ENCODE results near the gene ARIH2.

Gene ARIH2

DNA sequence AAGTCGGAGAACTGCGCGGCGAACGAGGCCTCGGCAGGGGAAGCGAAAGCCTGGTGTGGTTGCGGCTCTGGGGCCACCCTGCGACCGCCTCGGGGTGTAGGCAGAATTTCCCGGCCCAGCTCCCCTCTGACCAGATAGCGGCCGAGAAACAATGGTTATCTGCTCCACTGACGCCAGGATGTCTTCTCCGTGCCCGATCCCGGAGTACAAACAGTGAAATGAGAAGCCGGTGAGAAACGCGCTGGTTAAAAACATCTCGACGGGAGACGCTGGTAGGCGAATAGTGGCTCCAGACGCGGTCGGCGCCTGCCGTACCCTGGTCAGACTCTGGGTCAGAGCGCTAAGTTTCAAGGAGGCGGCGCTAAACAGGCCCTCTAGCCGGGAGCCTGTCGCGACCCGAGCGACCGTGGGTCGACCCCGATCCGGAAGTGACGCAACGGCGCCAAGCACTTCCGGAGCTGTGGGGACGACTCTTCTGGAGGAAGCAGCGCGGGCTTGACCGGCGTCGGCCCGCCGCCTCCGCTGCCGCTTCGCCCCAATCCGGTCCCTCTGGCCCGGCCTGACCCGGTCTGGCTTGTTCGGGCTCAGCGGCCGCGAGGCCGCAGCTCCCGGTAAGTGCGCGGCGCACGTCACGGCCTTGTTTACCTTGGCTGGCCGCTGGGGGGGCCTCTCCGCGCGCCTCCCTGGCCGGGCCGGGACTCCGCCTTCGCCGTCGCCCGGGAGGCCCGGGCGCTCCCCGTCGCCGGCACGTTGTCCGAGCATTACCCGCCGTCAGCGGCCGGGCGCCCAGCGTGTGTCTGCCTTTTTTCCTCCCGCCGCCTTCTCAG lies at the start of gene ARIH2:
Gene ARIH2 (plus strand): TSS at position 455 of the 827 bp plus-strand sequence. CDS start 8,717 bp downstream, outside the sequence.
- H3K27ac ChIP-seq (ENCODE audit: low read depth, low read length) = peak within 1 kb of the TSS; percentile 89
- peaks cover 10% of the 10 kb centered on the region for H3K36me3 ChIP-seq (ENCODE audit: control insufficient read depth, insufficient read depth, low read length)
- peak within 1 kb of the TSS; percentile 78 for H3K4me3 ChIP-seq (ENCODE audit: low read length)
- H3K27me3 ChIP-seq (ENCODE audit: control insufficient read depth, insufficient read depth, low read length) = no peaks in the 10 kb centered on the region
- H3K4me1 ChIP-seq (ENCODE audit: control insufficient read depth, insufficient read depth, low read length) = peaks cover 2% of the 10 kb centered on the region
- peak within 1 kb of the TSS; percentile 77 for H3K9ac ChIP-seq (ENCODE audit: low read length)

DNA sequence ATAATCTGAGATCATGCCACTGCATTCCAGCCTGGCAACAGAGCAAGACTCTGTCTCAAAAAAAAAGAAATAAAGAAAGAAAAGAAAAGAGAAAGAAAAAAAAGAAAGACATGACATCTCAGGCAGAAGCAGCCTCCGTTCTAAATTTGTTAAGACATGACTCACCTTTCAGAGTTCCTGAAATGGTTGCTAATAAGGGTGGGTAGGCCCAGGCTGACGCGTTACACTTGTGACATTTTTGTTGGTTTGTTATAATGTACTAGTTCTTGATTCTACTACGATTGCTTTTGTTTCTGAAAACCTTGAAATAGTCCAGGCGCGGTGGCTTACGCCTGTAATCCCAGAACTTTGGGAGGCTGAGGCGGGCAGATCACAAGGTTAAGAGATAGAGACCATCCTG lies 41.0 kb upstream of the ARIH2 start:
- no peak overlapping the region for H3K9ac ChIP-seq (ENCODE audit: low read length)
- peaks cover 9% of the 10 kb centered on the region for H3K36me3 ChIP-seq (ENCODE audit: control insufficient read depth, insufficient read depth, low read length)
- H3K4me3 ChIP-seq (ENCODE audit: low read length) = no peak overlapping the region
- H3K4me1 ChIP-seq (ENCODE audit: control insufficient read depth, insufficient read depth, low read length) = no peaks in the 10 kb centered on the region
- no peak overlapping the region for H3K27ac ChIP-seq (ENCODE audit: low read depth, low read length)
- no peaks in the 10 kb centered on the region for H3K27me3 ChIP-seq (ENCODE audit: control insufficient read depth, insufficient read depth, low read length)

DNA sequence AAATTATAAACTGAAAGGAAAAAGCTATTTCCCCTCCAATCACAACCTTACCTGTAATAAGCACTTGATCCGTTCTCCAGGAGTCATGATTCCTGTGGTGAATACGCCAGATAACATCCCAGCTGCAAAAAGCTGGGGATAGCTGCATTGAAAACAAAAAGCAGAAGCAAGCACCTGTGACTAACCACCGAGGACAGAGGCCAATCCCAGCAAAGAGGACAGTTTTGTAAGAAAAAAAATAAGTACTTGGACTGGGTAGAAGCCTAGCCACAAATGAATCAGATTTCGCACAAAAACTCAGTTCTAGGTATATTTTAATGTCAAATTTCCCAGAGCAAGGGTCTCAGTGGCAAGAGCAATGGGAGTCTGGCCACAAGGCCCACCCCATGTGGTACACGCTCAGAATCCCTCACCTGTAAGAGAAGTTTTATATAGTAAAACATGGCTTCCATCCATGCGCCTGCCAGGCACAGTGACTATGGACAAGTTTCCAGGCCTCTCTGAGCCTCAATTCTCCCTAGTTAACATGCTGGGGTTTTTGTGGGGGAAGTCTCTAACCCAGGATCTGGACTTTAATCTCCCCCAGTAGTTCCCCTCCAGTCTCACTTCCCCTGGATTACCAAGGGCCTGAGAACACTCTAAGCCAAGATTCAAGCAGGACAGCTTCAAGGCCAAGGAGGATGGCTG lies 39.2 kb upstream of the ARIH2 start:
- H3K4me3 ChIP-seq (ENCODE audit: low read length) = no peak overlapping the region
- H3K36me3 ChIP-seq (ENCODE audit: control insufficient read depth, insufficient read depth, low read length) = peaks cover 9% of the 10 kb centered on the region
- no peaks in the 10 kb centered on the region for H3K27me3 ChIP-seq (ENCODE audit: control insufficient read depth, insufficient read depth, low read length)
- H3K27ac ChIP-seq (ENCODE audit: low read depth, low read length) = no peak overlapping the region
- no peaks in the 10 kb centered on the region for H3K4me1 ChIP-seq (ENCODE audit: control insufficient read depth, insufficient read depth, low read length)
- no peak overlapping the region for H3K9ac ChIP-seq (ENCODE audit: low read length)

DNA sequence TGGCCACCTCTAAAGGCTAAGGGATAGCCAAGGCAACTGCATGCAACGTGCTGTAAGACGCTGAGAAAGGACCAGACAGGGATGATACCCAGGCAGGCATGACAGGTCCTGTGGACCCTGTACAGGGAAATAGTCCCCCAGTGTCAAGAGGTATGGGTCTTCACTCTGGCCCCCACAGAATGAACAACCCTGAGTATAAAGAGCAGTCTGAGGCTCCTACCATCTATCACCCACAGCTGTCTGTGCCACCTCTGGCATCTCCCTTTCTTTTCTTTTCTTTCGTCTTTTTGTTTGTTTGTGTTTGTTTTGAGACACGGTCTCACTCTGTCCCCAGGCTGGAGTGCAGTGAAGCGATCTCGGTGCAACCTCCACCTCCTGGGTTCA lies 38.7 kb upstream of the ARIH2 start:
- no peak overlapping the region for H3K9ac ChIP-seq (ENCODE audit: low read length)
- no peaks in the 10 kb centered on the region for H3K4me1 ChIP-seq (ENCODE audit: control insufficient read depth, insufficient read depth, low read length)
- H3K27me3 ChIP-seq (ENCODE audit: control insufficient read depth, insufficient read depth, low read length) = no peaks in the 10 kb centered on the region
- peaks cover 9% of the 10 kb centered on the region for H3K36me3 ChIP-seq (ENCODE audit: control insufficient read depth, insufficient read depth, low read length)
- no peak overlapping the region for H3K27ac ChIP-seq (ENCODE audit: low read depth, low read length)
- H3K4me3 ChIP-seq (ENCODE audit: low read length) = no peak overlapping the region

DNA sequence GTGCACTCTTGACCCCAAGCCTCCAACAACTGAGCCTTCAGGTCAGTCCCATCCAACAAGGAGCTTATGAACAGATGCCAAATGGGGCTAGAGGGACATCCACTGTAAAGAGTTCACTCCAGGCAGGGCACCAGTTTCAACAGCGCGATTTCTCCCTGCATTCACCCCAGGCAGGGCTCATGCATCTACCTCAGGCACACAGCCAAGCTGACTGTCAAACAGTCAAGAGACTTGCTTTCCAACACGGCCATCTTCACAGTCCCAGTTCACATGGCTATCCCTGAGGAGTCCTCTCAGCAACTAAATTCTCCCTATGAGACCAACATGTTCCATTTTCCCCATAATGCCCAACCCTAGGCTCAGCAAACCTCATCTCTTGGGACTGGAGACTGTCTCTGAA lies 37.6 kb upstream of the ARIH2 start:
- H3K27ac ChIP-seq (ENCODE audit: low read depth, low read length) = no peak overlapping the region
- no peak overlapping the region for H3K4me3 ChIP-seq (ENCODE audit: low read length)
- H3K36me3 ChIP-seq (ENCODE audit: control insufficient read depth, insufficient read depth, low read length) = peaks cover 12% of the 10 kb centered on the region
- no peaks in the 10 kb centered on the region for H3K27me3 ChIP-seq (ENCODE audit: control insufficient read depth, insufficient read depth, low read length)
- no peaks in the 10 kb centered on the region for H3K4me1 ChIP-seq (ENCODE audit: control insufficient read depth, insufficient read depth, low read length)
- H3K9ac ChIP-seq (ENCODE audit: low read length) = no peak overlapping the region

DNA sequence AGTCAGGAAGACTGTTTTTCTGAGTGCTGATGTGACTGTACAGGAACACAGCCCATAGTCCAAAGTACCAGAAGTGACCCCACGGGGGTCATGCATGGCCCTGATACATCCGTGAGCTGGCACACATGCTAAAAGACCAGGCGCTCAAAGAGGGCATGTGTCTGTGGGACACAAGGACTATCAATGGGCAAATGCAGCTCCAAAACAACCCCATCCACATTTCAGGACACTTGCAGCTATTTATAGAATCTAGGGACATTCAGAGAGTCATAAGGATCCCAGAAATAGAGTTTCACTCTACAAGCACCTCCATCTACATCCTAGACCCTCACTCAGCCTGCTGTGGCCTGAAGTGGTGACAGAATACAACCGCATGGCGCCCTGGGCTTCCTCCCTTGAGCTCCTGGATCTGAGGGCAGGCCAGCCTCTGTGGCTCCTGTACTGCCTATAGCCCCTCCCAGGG lies 37.0 kb upstream of the ARIH2 start:
- Histone ChIP-seq H3K27me3 (ENCODE audit: control insufficient read depth, insufficient read depth, low read length) (no peaks in the 10 kb centered on the region), H3K36me3 (ENCODE audit: control insufficient read depth, insufficient read depth, low read length) (peaks cover 12% of the 10 kb centered on the region), H3K9ac (ENCODE audit: low read length) (no peak overlapping the region), H3K27ac (ENCODE audit: low read depth, low read length) (no peak overlapping the region), H3K4me3 (ENCODE audit: low read length) (no peak overlapping the region), H3K4me1 (ENCODE audit: control insufficient read depth, insufficient read depth, low read length) (no peaks in the 10 kb centered on the region)

DNA sequence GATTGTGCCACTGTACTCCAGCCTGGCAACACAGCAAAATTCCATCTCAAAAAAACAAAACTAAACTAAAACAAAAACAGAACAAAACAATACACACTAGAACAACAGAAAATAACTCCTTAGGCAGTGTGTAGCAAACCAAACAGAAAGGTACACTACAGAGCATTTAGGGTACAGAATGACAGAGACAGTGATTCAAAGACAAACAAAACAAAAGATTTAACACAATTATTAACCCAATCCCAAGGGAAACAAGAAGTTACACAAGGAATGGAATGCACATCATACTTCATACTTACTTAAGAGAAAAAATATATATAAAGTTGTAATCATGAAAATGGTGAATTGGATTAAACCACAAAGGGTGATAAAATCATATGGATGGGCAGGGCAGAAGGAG lies 32.9 kb upstream of the ARIH2 start:
- Histone ChIP-seq H3K36me3 (ENCODE audit: control insufficient read depth, insufficient read depth, low read length) (peaks cover 12% of the 10 kb centered on the region), H3K4me1 (ENCODE audit: control insufficient read depth, insufficient read depth, low read length) (no peaks in the 10 kb centered on the region), H3K27ac (ENCODE audit: low read depth, low read length) (no peak overlapping the region), H3K27me3 (ENCODE audit: control insufficient read depth, insufficient read depth, low read length) (no peaks in the 10 kb centered on the region), H3K4me3 (ENCODE audit: low read length) (no peak overlapping the region), H3K9ac (ENCODE audit: low read length) (no peak overlapping the region)

DNA sequence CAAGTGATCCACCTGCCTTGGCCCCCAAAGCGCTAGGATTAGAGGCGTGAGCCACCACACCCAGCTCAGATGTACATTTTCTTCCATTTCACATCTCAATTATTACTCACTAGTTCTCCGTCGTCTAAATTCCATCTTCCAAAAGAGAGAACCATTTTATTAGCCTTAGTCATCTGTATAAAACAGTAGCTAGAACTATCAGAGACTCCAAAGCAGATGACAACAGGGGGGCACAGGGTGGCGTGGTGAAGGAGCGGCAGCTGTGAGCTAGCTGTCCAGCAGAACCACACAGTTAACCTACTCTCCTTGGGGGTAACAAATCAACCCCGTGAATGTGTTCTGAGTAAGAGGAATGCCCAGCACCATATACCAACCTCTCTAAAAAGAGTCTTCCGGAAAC lies 27.0 kb upstream of the ARIH2 start:
- Histone ChIP-seq H3K4me3 (ENCODE audit: low read length) (no peak overlapping the region), H3K4me1 (ENCODE audit: control insufficient read depth, insufficient read depth, low read length) (no peaks in the 10 kb centered on the region), H3K27me3 (ENCODE audit: control insufficient read depth, insufficient read depth, low read length) (no peaks in the 10 kb centered on the region), H3K9ac (ENCODE audit: low read length) (no peak overlapping the region), H3K36me3 (ENCODE audit: control insufficient read depth, insufficient read depth, low read length) (peaks cover 4% of the 10 kb centered on the region), H3K27ac (ENCODE audit: low read depth, low read length) (no peak overlapping the region)

DNA sequence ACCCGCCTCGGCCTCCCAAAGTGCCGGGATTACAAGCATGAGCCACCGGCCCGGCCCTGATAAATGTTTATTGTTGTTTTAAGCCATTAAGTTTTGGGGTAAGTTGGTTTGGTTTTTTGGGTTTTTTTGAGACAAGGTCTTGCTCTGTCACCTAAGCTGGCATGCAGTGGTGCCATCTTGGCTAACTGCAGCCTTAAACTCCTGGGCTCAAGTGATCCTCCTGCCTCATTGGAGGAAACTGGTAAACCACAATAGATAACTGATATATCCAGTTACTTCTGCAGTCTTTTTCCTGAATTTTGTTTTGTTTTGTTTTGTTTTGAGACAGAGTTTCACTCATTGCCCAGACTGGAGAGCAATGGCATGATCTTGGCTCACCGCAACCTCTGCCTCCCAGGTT lies 24.1 kb upstream of the ARIH2 start:
- no peaks in the 10 kb centered on the region for H3K27me3 ChIP-seq (ENCODE audit: control insufficient read depth, insufficient read depth, low read length)
- H3K4me1 ChIP-seq (ENCODE audit: control insufficient read depth, insufficient read depth, low read length) = no peaks in the 10 kb centered on the region
- no peak overlapping the region for H3K9ac ChIP-seq (ENCODE audit: low read length)
- H3K4me3 ChIP-seq (ENCODE audit: low read length) = no peak overlapping the region
- peaks cover 4% of the 10 kb centered on the region for H3K36me3 ChIP-seq (ENCODE audit: control insufficient read depth, insufficient read depth, low read length)
- no peak overlapping the region for H3K27ac ChIP-seq (ENCODE audit: low read depth, low read length)

DNA sequence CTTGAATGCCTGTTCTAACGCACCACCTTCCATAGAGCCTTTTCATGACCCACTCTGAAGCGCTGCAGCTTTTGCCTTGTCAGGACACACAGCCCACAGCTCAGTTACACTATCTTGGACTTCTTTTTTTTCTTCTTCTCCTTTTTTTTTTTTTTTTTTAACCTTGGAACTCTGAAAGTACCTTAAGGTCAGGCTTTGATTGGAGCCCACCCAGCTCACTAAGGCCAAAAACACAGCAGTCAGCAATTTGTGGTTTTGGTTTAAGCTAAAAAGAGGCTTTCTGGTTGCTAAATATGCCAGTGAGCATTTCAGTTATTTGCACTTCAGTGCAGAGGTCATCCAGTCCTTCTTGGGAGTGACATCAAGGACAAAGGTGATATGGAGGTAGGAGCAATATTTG lies 21.7 kb upstream of the ARIH2 start:
- Histone ChIP-seq H3K9ac (ENCODE audit: low read length) (no peak overlapping the region), H3K4me1 (ENCODE audit: control insufficient read depth, insufficient read depth, low read length) (no peaks in the 10 kb centered on the region), H3K27me3 (ENCODE audit: control insufficient read depth, insufficient read depth, low read length) (no peaks in the 10 kb centered on the region), H3K27ac (ENCODE audit: low read depth, low read length) (no peak overlapping the region), H3K4me3 (ENCODE audit: low read length) (no peak overlapping the region), H3K36me3 (ENCODE audit: control insufficient read depth, insufficient read depth, low read length) (no peaks in the 10 kb centered on the region)

DNA sequence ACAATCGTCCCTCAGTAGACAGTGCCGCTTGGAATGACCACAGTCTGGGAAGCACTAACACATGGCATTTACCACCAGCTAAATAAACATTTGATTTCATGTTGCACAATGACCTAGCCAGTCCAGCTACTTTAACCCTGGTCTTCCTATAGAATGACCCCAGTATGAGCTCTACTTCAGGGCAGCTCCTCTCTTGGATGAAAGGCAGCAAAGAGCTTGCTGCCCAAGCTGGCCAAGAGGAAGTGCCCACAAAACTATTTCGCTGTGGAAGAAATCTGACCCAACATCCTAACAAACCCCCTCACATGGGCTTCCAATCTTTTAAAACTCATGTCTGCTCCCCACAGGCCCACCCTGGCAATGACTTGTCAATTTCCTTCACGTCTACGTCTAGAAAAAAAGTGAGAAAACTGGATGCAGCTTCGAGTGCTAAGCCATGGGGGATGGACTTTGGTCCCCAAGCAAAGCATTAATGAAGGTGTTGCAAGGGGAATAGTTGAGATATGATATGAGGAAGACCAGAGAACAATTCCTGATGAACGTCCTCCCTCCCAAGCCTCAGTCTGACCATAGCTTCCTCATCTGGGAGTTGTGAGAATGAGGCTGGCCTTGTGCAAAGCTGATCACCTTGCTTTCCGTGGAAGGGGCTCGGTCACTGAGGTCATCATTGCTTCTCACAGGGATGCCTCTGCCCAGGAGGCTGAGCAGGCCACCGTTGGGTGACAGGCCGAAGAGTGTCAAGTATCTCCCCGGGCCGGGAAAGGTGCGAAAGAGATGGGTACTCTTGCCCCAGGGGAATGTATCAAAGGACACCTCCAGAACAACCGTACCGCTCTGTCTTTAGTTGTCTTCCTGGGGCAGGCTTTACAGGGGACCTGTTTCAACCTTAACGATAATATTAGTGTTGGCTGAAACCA lies 20.9 kb upstream of the ARIH2 start:
- no peaks in the 10 kb centered on the region for H3K36me3 ChIP-seq (ENCODE audit: control insufficient read depth, insufficient read depth, low read length)
- peak overlapping the region; percentile 75 for H3K27ac ChIP-seq (ENCODE audit: low read depth, low read length)
- no peaks in the 10 kb centered on the region for H3K4me1 ChIP-seq (ENCODE audit: control insufficient read depth, insufficient read depth, low read length)
- H3K27me3 ChIP-seq (ENCODE audit: control insufficient read depth, insufficient read depth, low read length) = no peaks in the 10 kb centered on the region
- H3K9ac ChIP-seq (ENCODE audit: low read length) = no peak overlapping the region
- H3K4me3 ChIP-seq (ENCODE audit: low read length) = peak overlapping the region; percentile 83
